Thyroid gland (tissue), 4 donors: Measurements from ENCODE around the gene ABCA3. TPM values are rescaled to one million over a fixed set of nuclear protein-coding genes. Genes with fewer than 3 reads are reported as not detected.
"Not testable (repeated sequence)": the region's sequence is repeated elsewhere in the genome, so short reads cannot be mapped to it uniquely, and the experiment has no call there.

Experiments
- DNase-seq, 2 donors: peaks; one replicate each; pipeline ENCODE4 v3.0.0-alpha.2; 2019
- H3K27ac ChIP-seq, 3 donors: fragments of 200-600 bp; sonication (generic); 1 replicate in 2 of 3; 2 replicates in 1 of 3; pipeline ENCODE4 v1.5.1; 2016 to 2019; ENCODE audit warnings: mild to moderate bottlenecking in 1 of 3, moderate library complexity in 1 of 3
- H3K27me3 ChIP-seq: fragments of 200-600 bp; sonication (generic); one replicate; pipeline ENCODE4 v1.5.1; 2019
- H3K36me3 ChIP-seq, 2 donors: fragments of 200-600 bp; sonication (generic); one replicate each; pipeline ENCODE4 v1.5.1; 2016 to 2019
- H3K4me1 ChIP-seq, 2 donors: fragments of 200-600 bp; sonication (generic); one replicate each; pipeline ENCODE4 v1.5.1; 2017 to 2019
- H3K4me3 ChIP-seq, 3 donors: fragments of 200-600 bp; sonication (generic); replicated peaks in 1 of 3; 1 replicate in 2 of 3; 2 replicates in 1 of 3; pipeline ENCODE4 v1.5.1; 2016; ENCODE audit warnings: mild to moderate bottlenecking in 1 of 3
- H3K9me3 ChIP-seq: fragments of 200-600 bp; sonication (generic); one replicate; pipeline ENCODE4 v1.5.1; 2017
- CTCF ChIP-seq, 6 experiments: fragments of 200-600 bp in 3 of 6; fragments of 450-650 bp in 3 of 6; sonication (generic) in 3 of 6; IDR thresholded peaks; one replicate each; pipeline ENCODE4 v1.5.1; 2016 to 2019; ENCODE audit warnings: antibody characterized with exemption in 6 of 6, mild to moderate bottlenecking in 2 of 6, inconsistent platforms in 1 of 6, moderate library complexity in 1 of 6
- POLR2A ChIP-seq, 2 donors: fragments of 450-650 bp; IDR thresholded peaks; one replicate each; pipeline ENCODE4 v1.6.1; 2017; ENCODE audit warnings: antibody characterized with exemption in 2 of 2, mild to moderate bottlenecking in 2 of 2, moderate library complexity in 1 of 2
- WGBS, 2 donors: methylation state at CpG; one replicate each; pipeline ENCODE4 v1.1.5; 2017; 5-methylcytosine and 5-hydroxymethylcytosine counted together
- intact Hi-C: fragments of 100-400 bp; cut with DNase I; formaldehyde crosslinking; loops from one replicate; pipeline ENCODE4 v1.15.1; 2023
- total RNA-seq, 4 donors: library from RNA; depleted of rRNA; stranded (reverse); fragments of >200 nt; gene quantifications; one replicate each; pipeline ENCODE4 v1.2.3, GENCODE V29; 2016

The ABCA3 gene
- total RNA-seq, 4 donors from 2014 or later: 36.5 to 66.7 (median 60.4) TPM

GRCh38 chr16:2244926-2245795 lies 95.4 kb downstream of the ABCA3 start:
- no peak for DNase-seq
- Histone ChIP-seq H3K4me3 (no peak overlapping the region), H3K27me3 (no peaks in the 10 kb centered on the region), H3K36me3 (peaks cover 43 to 44% of the 10 kb centered on the region in 2 donors), H3K27ac (no peak overlapping the region), H3K9me3 (no peaks in the 10 kb centered on the region), H3K4me1 (peaks cover under 1 to 9% of the 10 kb centered on the region in 2 donors)
- intact Hi-C loops: no loop called here
- 94 to 95% methylated on average over 28 to 30 of the region's 30 CpGs for WGBS, 2 donors
- no peak for TF ChIP-seq CTCF (IDR thresholded peaks at IDR 0.05)
- no peak for TF ChIP-seq POLR2A (IDR thresholded peaks at IDR 0.05)

GRCh38 chr16:2244301-2244700 lies 96.2 kb downstream of the ABCA3 start:
- 83% methylated on average over 1 of the region's 17 CpGs; no CpG with 5 or more reads in 1 of the 2 donors for WGBS, 2 donors
- H3K9me3 ChIP-seq: no peaks in the 10 kb centered on the region
- no peak overlapping the region for H3K4me3 ChIP-seq
- DNase-seq: no peak
- H3K4me1 ChIP-seq: peaks cover 0 to under 1% of the 10 kb centered on the region in 2 donors
- no peak overlapping the region for H3K27ac ChIP-seq
- H3K36me3 ChIP-seq: peaks cover 43 to 44% of the 10 kb centered on the region in 2 donors
- TF ChIP-seq CTCF (IDR thresholded peaks at IDR 0.05) (no peak), POLR2A (IDR thresholded peaks at IDR 0.05) (no peak)
- no peaks in the 10 kb centered on the region for H3K27me3 ChIP-seq
- intact Hi-C loops: no loop called here

- 97 to 99% methylated on average over 11 of the region's 11 CpGs for WGBS, 2 donors
- Histone ChIP-seq H3K4me3 (no peak overlapping the region), H3K4me1 (no peaks in the 10 kb centered on the region), H3K9me3 (no peaks in the 10 kb centered on the region), H3K27me3 (no peaks in the 10 kb centered on the region), H3K36me3 (peaks cover 43 to 44% of the 10 kb centered on the region in 2 donors), H3K27ac (no peak overlapping the region)
- TF ChIP-seq POLR2A (IDR thresholded peaks at IDR 0.05): no peak
- no peak for TF ChIP-seq CTCF (IDR thresholded peaks at IDR 0.05)
- DNase-seq: no peak
- intact Hi-C loops: no loop called here
Measured at GRCh38 chr16:2243781-2244180, 96.7 kb downstream of the ABCA3 start.

- Histone ChIP-seq H3K27ac (no peak overlapping the region), H3K36me3 (peaks cover 43 to 44% of the 10 kb centered on the region in 2 donors), H3K4me3 (no peak overlapping the region), H3K27me3 (no peaks in the 10 kb centered on the region), H3K9me3 (no peaks in the 10 kb centered on the region), H3K4me1 (no peaks in the 10 kb centered on the region)
- intact Hi-C loops: no loop called here
- TF ChIP-seq POLR2A (IDR thresholded peaks at IDR 0.05): no peak
- no peak for TF ChIP-seq CTCF (IDR thresholded peaks at IDR 0.05)
- WGBS, 2 donors: 98% methylated on average over 11 to 15 of the region's 19 CpGs
- DNase-seq: no peak
Measured at GRCh38 chr16:2243031-2243528, 97.4 kb downstream of the ABCA3 start.

- 83 to 84% methylated on average over 7 to 8 of the region's 11 CpGs for WGBS, 2 donors
- no peak overlapping the region for H3K4me3 ChIP-seq
- no peak overlapping the region for H3K27ac ChIP-seq
- no peak for DNase-seq
- H3K9me3 ChIP-seq: no peaks in the 10 kb centered on the region
- H3K4me1 ChIP-seq: no peaks in the 10 kb centered on the region
- TF ChIP-seq POLR2A (IDR thresholded peaks at IDR 0.05) (no peak), CTCF (IDR thresholded peaks at IDR 0.05) (no peak)
- intact Hi-C loops: no loop called here
- H3K36me3 ChIP-seq: peaks cover 43 to 44% of the 10 kb centered on the region in 2 donors
- no peaks in the 10 kb centered on the region for H3K27me3 ChIP-seq
Measured at GRCh38 chr16:2242598-2242997, 97.9 kb downstream of the ABCA3 start.

- peaks cover 32 to 36% of the 10 kb centered on the region in 2 donors for H3K36me3 ChIP-seq
- 77 to 80% methylated on average over 9 of the region's 9 CpGs for WGBS, 2 donors
- H3K4me3 ChIP-seq, H3K9me3 ChIP-seq, intact Hi-C loops, H3K27ac ChIP-seq, DNase-seq, H3K27me3 ChIP-seq: not testable (repeated sequence)
- H3K4me1 ChIP-seq: peaks cover 4 to 14% of the 10 kb centered on the region in 2 donors
Measured at GRCh38 chr16:2240331-2240730, 100.2 kb downstream of the ABCA3 start.
